NCI-H2029 treated with DMSO at 0.1 percent for 48 hours (cell line): Measurements from ENCODE around the gene SLC35F2.
A peak's percentile ranks its signal among the peaks of the same experiment; 100 is the strongest.

Source experiments
- DNase-seq: peaks from one replicate; lab custom pipeline; 2025; lab: John Stamatoyannopoulos, UW

SLC35F2 gene

DNA sequence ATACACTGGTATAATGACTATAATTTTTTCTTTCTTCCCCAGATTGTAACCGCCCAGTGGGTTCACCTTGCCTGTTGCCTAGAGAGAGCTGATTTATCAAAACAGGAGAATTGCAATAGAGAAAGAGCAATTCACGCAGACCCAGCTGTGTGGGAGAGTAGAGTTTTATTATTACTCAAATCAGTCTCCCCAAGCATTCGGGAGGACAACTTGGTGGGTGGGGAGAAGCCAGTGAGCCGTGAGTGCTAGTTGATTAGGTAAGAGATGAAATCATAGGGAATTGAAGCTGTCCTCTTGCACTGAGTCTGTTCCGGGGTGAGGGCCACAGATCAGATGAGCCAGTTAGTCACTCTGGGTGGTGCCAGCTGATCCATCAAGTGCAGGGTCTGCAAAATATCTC lies 73.2 kb downstream of the SLC35F2 start:
- DNase-seq = no peak

DNA sequence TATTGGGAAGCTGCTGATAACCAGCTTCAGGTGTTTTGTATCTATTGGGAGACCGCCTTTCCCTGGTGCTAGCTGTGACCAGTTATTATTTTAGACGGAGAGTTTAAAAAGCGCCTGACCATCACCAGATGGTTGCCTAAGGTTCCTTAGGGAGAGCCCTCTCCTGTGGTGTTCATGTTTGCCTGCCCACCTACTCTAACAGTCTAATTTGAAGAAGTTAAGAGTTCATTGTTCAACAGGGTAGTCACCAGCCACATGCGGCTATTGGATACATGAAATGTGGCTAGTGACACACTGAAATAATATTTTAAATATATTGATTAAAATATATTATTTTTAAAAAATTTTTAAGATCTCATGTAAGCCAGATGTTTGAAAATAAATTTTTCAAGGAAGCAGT lies 75.5 kb downstream of the SLC35F2 start:
- DNase-seq = no peak

DNA sequence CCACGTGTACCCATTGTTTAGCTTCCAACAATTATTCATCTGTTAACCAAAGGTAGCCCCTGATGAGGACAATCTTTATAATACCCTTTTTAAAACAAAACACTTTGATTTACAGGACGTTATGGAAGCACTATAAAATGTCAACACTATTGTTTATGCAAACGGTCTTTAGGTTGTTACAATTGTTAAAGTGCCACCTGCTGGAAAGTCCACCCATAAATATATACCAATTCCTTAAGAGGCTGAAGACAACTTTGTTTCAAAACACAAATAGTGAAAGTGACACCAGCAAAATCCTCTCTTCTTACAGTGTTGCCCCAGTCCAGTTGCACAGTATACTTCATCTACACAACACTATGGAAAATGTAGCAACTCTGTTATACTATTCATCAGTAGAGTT lies 77.8 kb downstream of the SLC35F2 start:
- DNase-seq = no peak

DNA sequence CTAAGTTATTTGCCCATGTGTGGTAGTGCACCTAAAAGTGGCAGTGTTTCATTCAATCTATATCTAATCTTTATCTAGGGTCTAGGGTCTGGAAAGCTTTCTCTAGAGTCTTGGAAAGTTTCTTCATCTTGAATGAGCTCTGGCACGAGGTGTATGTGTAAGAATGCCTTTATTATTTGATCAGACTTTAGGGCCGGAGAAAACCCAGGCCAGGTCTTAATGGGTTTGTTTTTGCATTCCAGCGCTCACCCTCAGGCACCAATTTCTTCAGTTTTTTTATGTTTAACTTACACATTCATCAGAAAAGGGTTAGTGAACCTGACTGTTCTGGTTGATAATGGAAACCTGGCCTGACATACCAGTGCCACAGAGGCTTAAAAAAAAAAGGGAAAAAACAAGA lies 78.5 kb downstream of the SLC35F2 start:
- DNase-seq = no peak

DNA sequence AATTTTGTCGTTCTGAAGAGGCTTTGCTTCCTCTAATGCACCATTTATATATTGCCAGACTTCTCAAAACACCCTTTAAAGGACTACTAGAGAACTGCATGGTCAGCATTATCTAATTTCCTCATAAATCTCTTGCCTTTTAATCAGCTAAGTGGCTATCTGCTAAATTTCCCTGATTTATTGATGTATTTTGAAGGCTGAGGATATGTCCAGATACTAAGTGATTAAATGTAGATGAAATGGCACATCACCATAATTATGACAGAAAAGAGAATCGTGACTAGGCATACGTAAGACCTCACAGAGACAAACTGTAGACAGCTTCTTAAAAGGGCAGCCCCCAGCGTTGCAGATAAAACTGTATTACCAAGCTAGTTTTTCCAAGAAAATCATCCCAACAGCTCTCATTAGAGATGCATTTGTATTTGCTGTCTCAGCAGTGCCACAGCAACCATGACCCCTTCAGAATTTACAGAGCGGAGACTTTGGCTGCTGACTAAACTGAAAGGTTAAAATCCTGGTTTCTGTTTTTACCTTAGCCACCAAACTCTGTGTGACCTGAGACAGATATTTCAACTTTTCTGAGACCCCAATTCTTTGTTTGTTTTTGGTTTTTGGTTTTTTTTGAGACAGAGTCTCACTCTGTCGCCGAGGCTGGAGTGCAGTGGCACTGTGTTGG lies 79.6 kb downstream of the SLC35F2 start:
- DNase-seq = no peak

DNA sequence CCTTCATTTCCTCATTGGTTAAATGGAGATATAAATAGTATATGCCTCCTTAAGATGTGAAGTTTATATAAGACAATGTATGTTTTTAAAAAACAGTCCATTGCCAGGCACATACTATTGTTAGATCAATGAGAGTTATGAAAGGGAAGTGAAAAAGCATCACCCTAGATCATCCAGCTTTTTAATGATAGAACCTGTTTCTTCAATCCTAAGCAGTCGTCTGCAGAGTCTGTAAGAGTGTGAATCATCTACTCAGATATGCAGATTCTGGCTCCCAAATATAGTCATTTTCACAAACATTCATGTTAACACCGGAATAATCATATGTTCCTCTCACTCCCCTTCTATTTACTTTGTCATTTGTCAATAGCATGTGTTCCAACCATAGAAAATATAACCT lies 81.5 kb downstream of the SLC35F2 start:
- no peak for DNase-seq

DNA sequence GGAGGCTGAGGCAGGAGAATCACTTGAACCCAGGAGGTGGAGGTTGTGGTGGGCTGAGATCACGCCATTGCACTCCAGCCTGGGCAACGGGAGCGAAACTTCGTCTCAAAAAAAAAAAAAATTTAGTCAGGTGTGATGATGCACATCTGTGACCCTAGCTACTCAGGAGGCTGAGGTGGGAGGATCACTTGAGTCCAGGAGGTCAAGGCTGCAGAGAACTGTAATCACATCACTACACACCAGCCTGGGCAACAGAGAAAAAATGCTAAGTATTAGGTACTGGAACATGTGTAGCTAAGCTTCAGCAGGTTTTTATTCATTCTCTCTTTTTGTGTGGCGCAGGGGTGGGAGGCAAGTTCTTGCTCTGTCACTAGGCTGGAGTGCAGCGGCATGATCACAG lies 82.5 kb downstream of the SLC35F2 start:
- DNase-seq = no peak

DNA sequence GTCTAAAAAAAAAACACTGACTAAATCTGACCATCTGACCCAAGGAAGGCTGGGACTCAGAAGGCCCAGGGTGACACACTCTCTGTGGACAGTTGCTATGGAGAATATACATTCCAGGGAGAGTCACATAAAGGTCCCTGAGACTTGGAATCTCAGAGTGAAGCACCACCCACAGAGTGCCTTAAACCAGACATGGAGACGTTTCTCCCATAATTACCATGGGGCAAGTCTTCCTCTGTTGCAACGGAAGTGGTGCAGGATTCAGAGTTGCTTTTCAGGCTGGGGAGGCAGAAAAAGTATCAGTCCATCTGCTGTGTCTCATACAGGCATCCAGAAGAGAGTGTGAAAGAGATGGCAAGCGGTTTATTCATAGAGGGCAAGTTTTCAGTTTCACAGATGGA lies 88.0 kb downstream of the SLC35F2 start:
- no peak for DNase-seq

DNA sequence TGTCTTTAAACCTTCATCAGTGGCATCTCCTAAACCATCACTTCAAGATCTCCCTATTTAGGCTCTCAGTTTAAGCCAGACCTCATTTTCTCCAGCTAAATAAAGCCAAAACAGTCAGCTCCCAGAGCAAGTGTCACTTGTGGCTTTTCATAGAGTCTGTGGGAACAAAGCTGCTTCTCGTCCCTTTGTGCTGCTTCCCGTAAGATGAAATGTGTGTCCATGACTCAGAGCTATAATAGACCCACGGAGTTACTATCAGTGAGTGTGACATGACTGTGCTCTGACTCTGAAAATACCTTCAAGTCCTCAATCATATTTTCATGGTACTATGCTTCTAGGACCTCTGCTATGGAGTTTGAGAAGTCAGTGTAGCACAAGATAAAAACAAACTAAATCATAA lies 89.4 kb downstream of the SLC35F2 start:
- no peak for DNase-seq

DNA sequence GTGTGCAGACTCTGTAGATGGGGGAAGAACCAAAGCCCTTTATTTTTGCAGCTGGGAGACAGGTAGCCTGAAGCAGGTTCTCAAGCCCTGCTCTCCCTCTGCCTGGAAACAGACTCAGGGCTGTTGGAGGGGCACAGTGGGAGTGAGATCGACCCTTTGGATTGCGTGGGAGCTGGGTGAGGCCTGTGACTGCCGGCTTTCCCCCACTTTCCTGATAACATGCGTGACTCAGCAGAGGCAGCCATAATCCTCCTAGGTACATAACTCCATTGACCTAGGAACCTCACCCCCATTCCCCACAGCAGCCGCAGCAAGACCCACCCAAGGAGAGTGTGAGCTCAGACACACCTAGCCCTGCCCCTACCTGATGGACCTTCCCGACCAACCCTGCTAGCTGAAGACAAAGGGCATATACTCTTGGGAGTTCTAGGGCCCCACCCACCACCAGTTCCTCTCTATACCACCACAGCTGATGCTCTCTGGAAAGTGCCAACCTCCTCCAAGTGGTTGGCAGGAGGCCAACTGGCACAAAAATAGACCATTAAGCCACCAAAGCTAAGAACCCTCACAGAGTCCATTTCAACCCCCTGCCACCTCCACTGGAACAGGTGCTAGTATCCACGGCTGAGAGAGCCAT lies 99.8 kb downstream of the SLC35F2 start:
- peak; percentile 5 for DNase-seq

DNA sequence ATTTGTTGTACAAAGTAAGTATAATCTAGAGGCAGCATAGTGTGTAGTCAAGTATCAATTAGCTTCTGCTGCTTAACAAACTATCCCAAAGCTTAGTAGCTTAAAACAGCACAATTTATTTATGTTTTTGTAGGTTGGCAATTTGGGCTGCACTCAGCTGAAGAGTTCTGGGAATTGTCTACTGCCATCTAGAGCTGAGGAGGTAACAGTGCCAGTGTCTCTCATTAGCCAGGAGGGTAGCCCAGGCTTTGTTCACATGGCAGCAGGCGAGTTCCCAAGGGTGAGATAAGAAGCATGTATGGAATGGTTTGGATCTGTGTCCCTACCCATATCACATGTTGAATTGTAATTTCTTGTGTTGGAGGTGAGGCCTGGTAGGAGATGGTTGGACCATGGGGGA lies 100.9 kb downstream of the SLC35F2 start:
- DNase-seq = no peak

DNA sequence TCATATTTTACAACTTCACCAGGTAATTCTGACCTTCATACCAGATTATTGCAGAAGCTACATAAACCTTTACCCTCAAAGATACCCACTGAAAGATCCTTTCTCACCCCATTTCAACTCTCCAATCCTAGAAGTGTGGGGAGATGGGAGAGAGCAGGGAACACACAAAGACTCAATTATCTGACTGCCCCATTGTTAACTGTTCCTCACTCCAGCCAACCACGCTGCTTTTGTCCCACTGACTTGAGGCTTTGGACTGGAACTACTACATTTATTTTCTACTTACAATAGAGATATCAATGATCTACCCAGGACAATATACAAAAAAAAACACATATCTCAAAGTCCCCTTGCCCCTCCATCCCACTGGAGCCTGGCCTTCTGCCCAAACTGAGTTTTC lies 102.0 kb downstream of the SLC35F2 start:
- no peak for DNase-seq

DNA sequence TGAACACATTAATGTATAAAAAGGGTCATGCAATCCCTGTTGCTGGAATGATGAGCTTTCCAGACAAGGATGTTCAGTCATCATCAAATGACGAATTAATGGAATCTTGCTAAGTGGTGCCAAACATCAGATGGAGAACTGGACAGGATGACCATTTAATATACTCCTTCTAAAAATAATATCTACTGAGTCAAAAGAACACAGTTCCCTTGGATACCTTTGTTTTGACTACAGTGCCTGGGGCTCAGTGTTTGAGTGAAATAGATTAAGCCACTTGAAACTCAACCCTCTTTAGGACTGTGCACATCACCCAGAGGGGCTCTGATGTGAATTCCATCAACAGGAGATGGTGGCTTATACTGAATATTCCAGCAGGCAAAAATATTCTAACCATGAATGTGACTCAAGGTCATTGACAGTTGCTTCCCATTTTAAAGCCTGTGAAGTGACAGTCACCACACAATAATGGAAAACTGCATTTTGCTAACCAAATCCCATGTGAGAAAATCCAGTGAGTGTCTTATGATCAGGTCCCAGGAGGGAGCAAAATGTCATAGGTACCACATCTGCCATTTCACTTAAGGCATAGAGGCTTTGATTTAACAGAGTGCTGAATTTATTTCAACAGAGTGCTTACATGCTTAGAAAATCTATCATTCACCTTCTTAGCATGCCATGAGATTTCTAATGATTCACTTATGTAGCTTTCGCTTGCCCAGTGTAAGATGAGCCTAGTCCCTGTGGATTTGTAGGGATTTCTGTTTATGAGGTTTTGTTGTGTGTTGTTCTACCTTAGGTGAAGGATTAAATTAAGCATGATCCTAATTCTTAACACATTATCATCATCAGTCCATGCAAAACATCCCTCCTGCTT lies 105.4 kb downstream of the SLC35F2 start:
- DNase-seq = no peak

DNA sequence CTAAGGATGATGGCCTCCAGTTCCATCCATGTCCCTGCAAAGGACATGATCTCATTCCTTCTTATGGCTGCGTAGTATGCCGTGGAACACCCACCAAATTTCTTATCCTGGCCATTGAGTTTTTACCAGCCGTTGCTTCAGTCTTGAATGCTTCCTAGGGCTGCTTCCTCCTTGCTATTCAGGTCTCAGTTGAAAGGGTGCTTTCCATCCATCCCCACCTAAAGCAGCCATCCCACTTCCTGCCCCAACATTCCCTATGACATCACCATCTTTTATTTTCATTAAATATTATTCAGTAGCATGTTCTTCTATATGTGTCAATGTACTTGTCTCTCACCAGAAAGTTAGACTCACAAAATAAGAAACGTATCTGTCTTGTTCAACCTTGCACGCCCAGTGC lies 106.1 kb downstream of the SLC35F2 start:
- DNase-seq = no peak

DNA sequence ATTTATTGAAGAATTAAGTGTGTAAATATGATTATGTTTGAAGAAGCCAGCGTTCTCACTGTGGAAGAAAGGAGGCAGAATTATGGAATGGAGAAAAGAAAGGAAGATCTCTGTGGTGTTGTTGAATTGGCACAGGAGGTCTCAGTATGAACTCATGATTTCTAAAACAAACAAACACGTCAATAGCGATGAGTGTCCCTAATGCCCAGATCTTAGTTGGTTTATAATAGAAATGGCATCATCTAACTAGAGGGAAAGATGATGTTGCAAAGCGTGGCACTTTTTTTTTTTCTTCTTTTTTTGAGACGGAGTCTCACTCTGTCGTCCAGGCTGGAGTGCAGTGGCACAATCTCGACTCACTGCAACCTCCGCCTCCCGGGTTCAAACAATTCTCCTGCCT lies 107.5 kb downstream of the SLC35F2 start:
- DNase-seq = no peak

DNA sequence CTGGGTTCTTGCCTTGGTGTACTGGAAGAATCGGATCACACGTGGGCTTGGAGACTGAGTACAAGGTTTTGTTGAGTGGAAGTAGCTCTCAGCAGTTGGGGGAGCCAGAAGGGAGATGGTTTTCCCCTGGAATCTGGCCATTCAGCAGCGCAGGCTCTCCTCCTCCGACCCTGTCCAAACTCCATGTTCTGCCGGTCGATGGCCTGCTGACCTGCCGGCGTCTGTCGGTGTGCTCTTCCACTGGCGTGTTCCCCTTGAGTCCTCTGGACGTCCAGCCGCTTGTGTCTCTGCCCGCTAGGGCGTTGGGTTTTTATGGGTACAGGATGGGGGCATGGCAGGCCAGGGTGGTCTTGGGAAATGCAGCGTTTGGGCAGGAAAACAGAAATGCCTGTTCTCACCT lies 108.3 kb downstream of the SLC35F2 start:
- DNase-seq = no peak

DNA sequence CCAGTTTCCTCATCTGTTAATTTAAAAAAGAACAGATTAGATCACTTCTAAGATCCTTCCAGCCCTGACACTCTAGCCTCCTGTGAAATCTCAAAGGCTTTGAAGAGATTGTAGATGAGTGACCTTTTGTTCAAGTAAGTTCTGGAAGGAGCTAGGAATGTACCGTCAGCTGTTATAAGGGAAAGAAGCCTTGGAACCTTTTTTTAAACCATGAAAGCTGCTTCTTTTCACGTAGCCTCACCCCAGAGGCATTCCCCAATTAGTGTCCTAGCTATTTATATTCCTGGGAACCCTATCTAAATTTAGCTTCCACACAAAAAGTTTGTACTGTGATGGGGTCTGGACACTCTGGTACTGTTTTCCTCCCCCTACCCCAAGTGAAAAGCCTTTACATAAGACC lies 111.0 kb downstream of the SLC35F2 start:
- no peak for DNase-seq

DNA sequence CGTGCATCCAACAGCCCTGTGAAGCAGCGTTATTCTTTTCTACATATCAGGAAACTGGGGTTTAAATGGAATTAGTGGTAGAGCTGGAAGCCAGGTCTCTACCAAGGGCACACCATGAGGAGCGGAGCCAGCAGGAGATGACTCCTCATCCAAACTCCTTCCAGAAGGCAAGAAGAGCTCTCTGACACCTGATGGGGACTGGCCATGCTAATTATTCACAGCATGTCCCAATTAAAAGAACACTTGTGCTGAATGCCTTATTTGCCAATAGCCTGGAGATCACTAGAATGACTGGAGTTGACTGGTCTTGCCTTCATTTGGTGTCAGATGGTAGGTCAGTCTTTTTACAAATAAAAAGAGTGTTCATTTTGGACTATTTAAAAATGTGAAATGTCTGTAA lies 113.9 kb downstream of the SLC35F2 start:
- no peak for DNase-seq

DNA sequence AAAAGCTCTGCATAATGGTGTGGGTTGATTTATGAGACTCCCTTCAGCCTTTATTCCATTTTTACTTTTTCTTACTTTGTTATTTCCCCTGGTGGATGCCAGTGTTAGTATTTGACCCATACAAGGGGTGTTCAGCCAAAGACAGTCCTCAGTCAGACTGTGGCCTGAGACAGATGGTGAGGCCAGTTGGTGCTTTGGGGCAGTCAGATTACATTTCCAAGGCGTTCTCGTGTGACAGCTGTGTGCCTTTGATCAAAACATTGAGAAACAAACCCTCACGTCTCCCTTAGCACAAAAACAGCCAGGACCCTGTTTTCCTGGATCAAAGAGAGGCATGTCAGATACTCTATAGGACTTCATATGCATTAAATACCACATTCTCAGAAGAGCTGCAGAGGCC lies 115.4 kb downstream of the SLC35F2 start:
- no peak for DNase-seq

DNA sequence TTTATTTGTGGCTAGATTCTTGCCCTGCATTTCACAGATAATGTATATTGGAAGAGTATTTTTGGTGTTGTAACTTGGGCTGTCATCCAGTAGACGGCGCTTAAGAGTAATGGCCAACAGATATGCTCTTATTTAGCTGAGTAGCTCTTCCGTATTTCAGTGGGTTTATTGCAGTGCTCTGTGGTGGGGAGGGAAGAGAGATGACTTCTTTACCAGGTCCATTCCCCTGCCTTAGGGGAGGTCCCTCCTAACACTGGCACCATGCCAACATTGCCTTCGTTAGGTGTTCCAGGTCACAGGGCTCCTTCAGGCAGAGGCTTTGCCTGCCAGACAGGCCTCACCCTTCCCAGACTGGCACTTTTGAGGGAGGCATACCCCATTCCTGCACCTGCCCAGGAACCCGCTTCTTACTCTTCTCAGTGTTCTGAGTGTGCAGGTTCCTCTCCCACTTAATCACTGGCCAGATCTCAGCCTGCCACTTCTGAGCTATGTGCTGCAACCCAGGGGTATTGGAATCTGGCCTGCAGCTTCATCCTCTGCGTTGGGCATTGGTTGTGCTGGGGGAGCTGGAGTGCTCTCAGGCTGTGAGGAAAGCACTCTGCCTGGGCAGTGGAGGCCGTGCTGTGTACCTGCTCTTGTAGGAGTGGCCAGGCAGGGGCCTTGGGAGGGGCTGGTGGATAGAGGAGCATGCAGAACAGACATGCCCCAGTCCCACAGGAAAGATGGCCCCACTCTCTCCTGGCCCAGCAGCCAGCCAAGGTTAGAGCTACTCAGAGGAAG lies 117.4 kb downstream of the SLC35F2 start:
- peak; percentile 26 for DNase-seq
